ENCODE results near the gene OR8G5.

Gene OR8G5, protein sequence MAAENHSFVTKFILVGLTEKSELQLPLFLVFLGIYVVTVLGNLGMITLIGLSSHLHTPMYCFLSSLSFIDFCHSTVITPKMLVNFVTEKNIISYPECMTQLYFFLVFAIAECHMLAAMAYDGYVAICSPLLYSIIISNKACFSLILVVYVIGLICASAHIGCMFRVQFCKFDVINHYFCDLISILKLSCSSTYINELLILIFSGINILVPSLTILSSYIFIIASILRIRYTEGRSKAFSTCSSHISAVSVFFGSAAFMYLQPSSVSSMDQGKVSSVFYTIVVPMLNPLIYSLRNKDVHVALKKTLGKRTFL

DNA sequence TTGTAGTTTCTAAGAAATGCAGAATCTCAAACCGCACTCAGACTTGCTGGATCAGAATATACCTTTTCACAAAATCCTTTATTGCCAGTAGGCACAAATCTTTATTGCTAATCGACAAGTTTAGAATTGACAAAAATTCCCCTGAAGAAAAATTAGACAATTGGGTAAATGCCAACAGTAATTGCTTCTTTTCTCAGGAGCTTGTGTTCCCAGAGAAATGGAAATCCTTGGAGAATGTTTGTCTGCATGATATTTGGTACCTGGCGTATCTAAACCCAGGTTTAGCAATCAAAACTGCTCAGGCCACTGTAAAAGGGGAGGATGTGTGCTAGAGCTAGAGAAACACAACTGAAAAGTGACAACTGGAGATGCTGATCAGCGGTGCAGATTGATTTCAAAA lies at the start of gene OR8G5:
OR8G5 (plus strand) TSS at position 301 of the 400 bp plus-strand sequence. CDS start 8,556 bp downstream, outside the sequence.
- no peak for DNase-seq
- Histone ChIP-seq H3K27ac (no peak within 1 kb of the TSS), H3K4me3 (no peak within 1 kb of the TSS), H3K9me3 (no peaks in the 10 kb centered on the region), H3K27me3 (no peaks in the 10 kb centered on the region), H3K36me3 (no peaks in the 10 kb centered on the region), H3K4me1 (no peaks in the 10 kb centered on the region)
- intact Hi-C loops (cut with DNase I; ENCODE audit: low total_unique reads) = no loop called here
- TF ChIP-seq, protein P1, sequence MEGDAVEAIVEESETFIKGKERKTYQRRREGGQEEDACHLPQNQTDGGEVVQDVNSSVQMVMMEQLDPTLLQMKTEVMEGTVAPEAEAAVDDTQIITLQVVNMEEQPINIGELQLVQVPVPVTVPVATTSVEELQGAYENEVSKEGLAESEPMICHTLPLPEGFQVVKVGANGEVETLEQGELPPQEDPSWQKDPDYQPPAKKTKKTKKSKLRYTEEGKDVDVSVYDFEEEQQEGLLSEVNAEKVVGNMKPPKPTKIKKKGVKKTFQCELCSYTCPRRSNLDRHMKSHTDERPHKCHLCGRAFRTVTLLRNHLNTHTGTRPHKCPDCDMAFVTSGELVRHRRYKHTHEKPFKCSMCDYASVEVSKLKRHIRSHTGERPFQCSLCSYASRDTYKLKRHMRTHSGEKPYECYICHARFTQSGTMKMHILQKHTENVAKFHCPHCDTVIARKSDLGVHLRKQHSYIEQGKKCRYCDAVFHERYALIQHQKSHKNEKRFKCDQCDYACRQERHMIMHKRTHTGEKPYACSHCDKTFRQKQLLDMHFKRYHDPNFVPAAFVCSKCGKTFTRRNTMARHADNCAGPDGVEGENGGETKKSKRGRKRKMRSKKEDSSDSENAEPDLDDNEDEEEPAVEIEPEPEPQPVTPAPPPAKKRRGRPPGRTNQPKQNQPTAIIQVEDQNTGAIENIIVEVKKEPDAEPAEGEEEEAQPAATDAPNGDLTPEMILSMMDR (IDR thresholded peaks at IDR 0.05) = no peak

DNA sequence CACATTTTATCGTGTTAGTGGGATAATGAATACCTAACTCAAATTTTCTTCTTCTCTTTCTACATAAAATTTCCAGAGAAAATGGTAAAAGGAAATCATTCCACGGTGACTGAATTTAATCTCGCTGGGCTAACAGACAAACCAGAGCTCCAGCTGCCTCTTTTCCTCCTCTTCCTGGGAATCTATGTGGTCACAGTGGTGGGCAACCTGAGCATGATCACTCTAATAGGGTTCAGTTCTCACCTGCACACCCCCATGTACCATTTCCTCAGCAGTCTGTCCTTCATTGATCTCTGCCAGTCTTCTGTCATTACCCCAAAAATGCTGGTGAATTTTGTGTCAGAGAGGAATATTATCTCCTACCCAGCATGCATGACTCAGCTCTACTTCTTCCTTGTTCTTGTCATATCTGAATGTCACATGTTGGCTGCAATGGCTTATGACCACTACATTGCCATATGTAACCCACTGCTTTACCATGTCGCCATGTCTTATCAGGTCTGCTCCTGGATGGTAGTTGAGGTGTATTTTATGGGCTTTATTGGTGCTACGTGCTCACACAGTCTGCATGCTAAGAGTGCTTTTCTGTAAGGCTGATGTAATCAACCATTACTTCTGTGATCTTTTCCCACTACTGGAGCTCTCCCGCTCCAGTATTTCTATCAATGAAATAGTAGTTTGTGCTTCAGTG lies 48.9 kb upstream of the OR8G5 start:
- H3K4me3 ChIP-seq = no peak overlapping the region
- TF ChIP-seq, protein P1 (IDR thresholded peaks at IDR 0.05) = no peak
- DNase-seq = no peak
- no peaks in the 10 kb centered on the region for H3K9me3 ChIP-seq
- intact Hi-C loops (cut with DNase I; ENCODE audit: low total_unique reads) = no loop called here
- H3K27me3 ChIP-seq = no peaks in the 10 kb centered on the region
- H3K4me1 ChIP-seq = no peaks in the 10 kb centered on the region
- no peak overlapping the region for H3K27ac ChIP-seq
- H3K36me3 ChIP-seq = no peaks in the 10 kb centered on the region

DNA sequence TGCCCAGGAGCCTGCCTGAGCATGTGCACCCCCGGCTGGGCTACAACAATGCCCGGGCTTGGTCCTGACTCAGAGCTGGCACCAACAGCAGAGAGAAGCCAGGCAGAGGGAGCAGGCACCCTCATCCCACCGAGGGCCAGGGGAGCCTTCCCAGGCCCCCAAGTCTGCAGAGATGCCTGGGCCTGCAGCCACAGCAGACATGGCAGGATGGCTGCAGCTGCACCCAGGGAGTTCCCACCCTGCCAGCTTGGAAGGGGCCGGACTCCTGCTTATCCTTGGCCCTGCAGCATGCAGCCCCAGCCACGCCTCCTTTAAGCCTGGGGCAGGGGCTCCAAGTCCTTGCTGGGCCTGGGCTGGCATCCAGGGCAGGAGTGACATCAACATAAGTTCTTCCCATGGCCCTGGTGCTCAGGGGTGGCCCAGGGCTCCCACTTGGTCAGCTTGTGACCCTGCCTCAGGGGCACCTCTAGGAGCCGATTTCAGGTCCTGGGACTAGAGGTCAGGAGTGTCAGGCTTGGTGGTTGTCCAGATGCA lies 46.3 kb upstream of the OR8G5 start:
- H3K9me3 ChIP-seq = no peaks in the 10 kb centered on the region
- no peak overlapping the region for H3K27ac ChIP-seq
- H3K4me1 ChIP-seq = no peaks in the 10 kb centered on the region
- H3K36me3 ChIP-seq = no peaks in the 10 kb centered on the region
- no peak for DNase-seq
- TF ChIP-seq, protein P1 (IDR thresholded peaks at IDR 0.05) = no peak
- H3K27me3 ChIP-seq = no peaks in the 10 kb centered on the region
- intact Hi-C loops (cut with DNase I; ENCODE audit: low total_unique reads) = no loop called here
- no peak overlapping the region for H3K4me3 ChIP-seq

DNA sequence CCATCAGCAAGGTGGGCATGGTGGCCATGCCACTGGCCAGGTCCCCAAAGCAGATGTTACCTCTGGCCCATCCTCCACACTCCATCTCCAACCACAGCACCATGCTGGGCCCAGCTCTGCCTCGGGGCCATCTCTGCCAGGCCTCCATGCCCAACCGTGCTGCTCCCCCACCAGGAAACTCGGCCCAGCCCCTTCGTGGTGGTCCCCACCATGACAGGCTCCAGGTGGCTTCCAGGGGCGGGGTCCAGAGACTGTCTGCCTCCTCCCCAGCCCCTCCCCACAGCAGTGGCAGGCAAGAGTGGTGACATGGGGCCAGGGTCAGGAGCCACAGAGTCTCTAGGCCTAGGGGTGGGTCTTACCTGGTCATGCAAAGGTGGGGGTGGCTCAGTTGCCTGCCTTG lies 45.8 kb upstream of the OR8G5 start:
- TF ChIP-seq, protein P1 (IDR thresholded peaks at IDR 0.05) = no peak
- intact Hi-C loops (cut with DNase I; ENCODE audit: low total_unique reads) = no loop called here

DNA sequence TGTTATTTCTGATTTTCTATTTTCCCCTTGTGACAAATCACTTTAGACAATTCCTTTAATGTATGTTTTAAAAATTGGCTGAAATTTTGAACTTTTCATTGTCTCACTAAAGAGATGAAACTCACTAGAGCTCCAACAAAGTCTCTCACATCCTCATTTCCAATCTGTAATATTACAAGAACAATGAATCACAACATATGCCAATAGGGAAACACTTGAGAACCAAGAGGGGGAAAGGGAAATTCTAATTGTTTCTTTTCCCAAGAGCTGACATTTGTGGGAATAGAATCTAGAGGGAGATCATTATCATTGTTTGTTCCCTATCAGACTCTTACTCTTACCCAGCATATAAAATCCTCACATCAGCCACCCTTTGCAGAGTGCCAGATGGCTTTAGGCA lies 44.9 kb upstream of the OR8G5 start:
- no peak for DNase-seq
- H3K4me3 ChIP-seq = no peak overlapping the region
- no peaks in the 10 kb centered on the region for H3K36me3 ChIP-seq
- H3K27me3 ChIP-seq = no peaks in the 10 kb centered on the region
- H3K9me3 ChIP-seq = no peaks in the 10 kb centered on the region
- TF ChIP-seq, protein P1 (IDR thresholded peaks at IDR 0.05) = no peak
- intact Hi-C loops (cut with DNase I; ENCODE audit: low total_unique reads) = no loop called here
- H3K4me1 ChIP-seq = no peaks in the 10 kb centered on the region
- no peak overlapping the region for H3K27ac ChIP-seq

More for the DNA sequence above, 45.8 kb upstream of the OR8G5 start:
- Histone ChIP-seq H3K27ac (no peak overlapping the region), H3K27me3 (no peaks in the 10 kb centered on the region), H3K36me3 (no peaks in the 10 kb centered on the region), H3K4me1 (no peaks in the 10 kb centered on the region), H3K9me3 (no peaks in the 10 kb centered on the region), H3K4me3 (no peak overlapping the region)
- peak in 1 of 2 donors; percentile 61 for DNase-seq

Data from tibial artery (tissue), 4 donors.